Measurements from ENCODE around the gene MTG2.

The MTG2 gene

GRCh38 chr20:62228982-62229545, 46.2 kb downstream of the MTG2 start:
- DNase-seq (ENCODE audit: low spot score): no peak
- TF ChIP-seq CTCF (IDR thresholded peaks at IDR 0.05): no peak
- H3K4me3 ChIP-seq: no peak overlapping the region

GRCh38 chr20:62229667-62230066, 46.8 kb downstream of the MTG2 start:
- no peak for TF ChIP-seq CTCF (IDR thresholded peaks at IDR 0.05)
- Histone ChIP-seq H3K4me3 (no peak overlapping the region), H3K27ac (no peak overlapping the region)
- no peak for DNase-seq (ENCODE audit: low spot score)

More at GRCh38 chr20:62228982-62229545, 46.2 kb downstream of the MTG2 start:
- H3K27ac ChIP-seq: no peak overlapping the region

- TF ChIP-seq CTCF (IDR thresholded peaks at IDR 0.05): no peak
- DNase-seq (ENCODE audit: low spot score): no peak
- Histone ChIP-seq H3K4me3 (no peak overlapping the region), H3K27ac (no peak overlapping the region)
Measured at GRCh38 chr20:62230276-62230675, 47.4 kb downstream of the MTG2 start.

DNA sequence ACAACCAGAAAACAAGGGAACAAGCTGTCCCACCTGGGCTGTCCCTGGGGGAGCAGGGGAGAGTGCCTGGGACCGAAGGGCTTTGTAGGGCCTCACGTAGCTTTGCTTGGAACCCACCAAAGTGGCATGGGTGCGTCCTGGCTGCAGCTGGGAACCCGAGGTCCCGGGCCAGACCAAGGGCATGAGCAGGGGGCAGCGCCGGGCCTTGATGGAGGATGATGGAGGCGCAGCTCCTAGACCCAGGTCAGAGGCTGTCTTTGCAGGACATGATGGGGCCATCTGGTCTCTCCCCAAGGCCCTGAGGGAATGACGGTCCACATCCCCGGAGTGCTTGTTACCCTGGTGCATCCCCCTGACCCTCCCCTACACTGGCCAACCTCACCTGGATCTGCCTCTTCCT, 47.9 kb downstream of the MTG2 start:
- Histone ChIP-seq H3K27ac (no peak overlapping the region), H3K4me3 (no peak overlapping the region)
- no peak for TF ChIP-seq CTCF (IDR thresholded peaks at IDR 0.05)
- DNase-seq (ENCODE audit: low spot score): no peak

- H3K27ac ChIP-seq: no peak overlapping the region
- DNase-seq (ENCODE audit: low spot score): no peak
- no peak overlapping the region for H3K4me3 ChIP-seq
- no peak for TF ChIP-seq CTCF (IDR thresholded peaks at IDR 0.05)
Measured at GRCh38 chr20:62231292-62231691, 48.5 kb downstream of the MTG2 start.

DNA sequence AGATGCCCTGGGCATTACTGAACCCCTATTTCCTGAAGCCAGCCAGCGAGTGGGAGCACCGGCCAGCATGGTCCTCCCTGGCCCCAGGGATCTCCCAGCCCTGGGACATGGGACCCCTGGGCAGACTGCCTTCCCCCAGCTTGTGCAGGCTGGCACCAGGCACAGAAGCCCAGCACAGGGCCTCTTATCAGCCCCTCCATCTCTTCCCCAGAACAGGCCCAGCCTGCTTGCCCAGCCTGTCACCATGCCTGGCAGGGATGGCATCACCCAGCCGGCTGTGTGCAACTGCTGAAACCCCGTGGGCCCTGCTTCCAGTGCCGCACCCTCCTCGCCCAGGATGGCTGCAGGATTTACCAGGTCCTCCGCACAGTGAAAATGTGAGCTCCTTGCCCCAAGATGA, 49.4 kb downstream of the MTG2 start:
- Histone ChIP-seq H3K4me3 (no peak overlapping the region), H3K27ac (no peak overlapping the region)
- TF ChIP-seq CTCF (IDR thresholded peaks at IDR 0.05): no peak
- DNase-seq (ENCODE audit: low spot score): no peak

DNA sequence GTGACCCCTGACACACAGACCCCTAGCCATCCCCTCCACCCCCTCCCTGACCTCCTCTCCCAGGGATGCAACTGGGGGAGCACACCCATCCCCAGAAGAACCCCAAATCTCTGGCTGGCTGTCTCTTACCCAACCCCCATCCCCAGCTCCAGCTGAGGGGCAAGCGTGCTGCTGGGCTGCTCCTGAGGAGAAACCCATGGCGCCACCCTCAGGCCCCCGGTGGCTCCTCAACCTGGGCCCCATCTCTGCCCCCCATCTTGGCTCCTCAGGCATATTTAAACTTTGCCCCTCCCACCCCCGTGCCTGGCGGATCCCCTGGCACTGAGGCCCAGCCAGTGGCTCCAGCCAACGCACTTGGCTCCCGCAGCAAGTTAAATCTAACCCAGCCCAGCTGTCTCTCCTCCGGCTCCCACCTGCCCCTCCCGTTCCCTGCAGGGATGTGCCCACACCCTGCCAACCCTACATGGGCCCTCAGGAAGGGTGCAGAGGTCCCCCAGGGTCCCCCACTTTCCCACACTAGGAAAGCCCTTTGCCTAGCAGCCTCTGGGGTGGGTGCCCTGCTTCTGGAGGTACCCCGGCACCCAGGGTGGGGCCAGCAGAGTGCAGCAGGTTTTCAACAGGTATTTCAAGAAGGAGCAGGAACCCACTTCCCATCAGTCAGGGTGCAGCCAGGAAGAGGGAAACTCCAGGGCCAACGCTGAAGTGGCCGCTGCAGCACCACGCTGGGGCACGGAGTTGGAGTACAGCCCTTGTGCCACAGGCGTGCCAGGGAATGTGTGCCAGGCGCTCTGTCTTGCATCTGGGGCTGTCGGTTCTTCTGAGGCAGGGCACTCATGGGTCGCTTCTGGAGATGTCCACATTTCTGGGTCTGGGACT, 50.2 kb downstream of the MTG2 start:
- no peak overlapping the region for H3K27ac ChIP-seq
- no peak overlapping the region for H3K4me3 ChIP-seq
- no peak for DNase-seq (ENCODE audit: low spot score)
- TF ChIP-seq CTCF (IDR thresholded peaks at IDR 0.05): no peak
